Measurements from ENCODE around the gene BCL11B.

The BCL11B gene

DNA sequence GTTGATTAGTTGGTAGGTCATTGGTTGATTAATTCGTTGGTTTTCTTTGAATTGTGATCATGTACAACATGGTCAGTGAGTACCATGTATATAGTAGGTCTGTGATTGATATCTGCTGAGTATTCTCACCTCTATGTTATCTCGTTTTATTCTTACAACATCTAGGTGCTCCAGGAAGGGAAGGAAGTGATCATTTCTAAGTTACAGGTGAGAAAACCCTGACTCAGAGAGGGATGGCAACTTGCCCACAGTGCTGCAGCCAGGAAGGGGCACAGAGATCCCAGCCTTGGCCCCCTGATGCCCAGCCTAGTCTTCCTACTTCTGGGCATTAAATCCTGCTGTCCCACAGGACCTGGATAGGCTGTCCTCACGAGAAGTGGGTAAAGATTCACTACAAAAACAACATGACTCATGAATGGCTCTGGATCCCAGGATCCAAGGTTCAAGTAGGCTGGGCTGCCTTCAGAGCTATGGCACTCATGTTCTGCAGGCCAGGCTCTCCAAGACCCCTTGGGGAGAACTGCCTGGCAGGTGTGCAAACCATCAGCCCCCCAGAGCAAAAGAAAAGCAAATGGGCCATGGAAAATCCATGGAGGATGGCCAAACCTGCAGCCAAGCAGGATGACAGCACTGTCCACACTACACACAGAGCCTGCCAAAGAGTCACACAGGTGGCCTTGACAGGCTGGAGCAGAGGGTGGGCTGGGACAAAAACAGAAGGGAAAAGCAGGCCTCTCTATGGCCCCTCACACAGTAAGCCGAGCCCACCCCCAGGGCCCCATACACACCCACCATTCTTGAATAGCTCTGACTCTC lies 146.2 kb downstream of the BCL11B start:
- H3K36me3 Mint-ChIP-seq, result no peaks in the 10 kb centered on the region
- no peaks in the 10 kb centered on the region for H3K4me1 Mint-ChIP-seq
- H3K27me3 Mint-ChIP-seq, result peaks cover 0 to 7% of the 10 kb centered on the region in 2 donors
- H3K9me3 Mint-ChIP-seq, result peaks cover 2 to 3% of the 10 kb centered on the region in 2 donors
- no peak overlapping the region for H3K27ac Mint-ChIP-seq
- ATAC-seq (replicated peaks) (no peak), DNase-seq (no peak)
- no peak overlapping the region for H3K4me3 Mint-ChIP-seq

DNA sequence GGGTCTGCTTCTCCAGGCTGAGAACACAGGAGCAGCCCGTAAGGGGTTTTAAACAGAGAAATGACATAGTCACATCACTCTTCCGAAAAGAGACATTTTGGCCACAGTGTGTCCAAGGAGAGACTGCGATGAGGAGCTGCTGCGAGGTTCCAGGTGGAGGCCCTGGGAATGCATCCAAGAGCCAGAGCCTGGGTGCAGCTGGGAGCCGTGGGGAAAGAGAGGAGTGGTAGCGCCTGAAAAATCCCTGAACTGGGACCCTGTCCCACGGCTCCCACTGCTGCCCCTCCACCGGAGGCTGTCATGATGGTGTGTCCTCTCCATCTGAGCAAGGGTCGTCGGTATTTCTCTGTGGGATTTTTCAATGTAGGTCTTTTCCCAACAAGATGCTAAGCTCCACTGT lies 146.9 kb downstream of the BCL11B start:
- no peak for DNase-seq
- no peak for ATAC-seq (replicated peaks)
- Mint-ChIP-seq H3K27me3 (peaks cover 0 to 7% of the 10 kb centered on the region in 2 donors), H3K27ac (no peak overlapping the region), H3K4me1 (no peaks in the 10 kb centered on the region), H3K9me3 (peaks cover 2 to 3% of the 10 kb centered on the region in 2 donors), H3K36me3 (no peaks in the 10 kb centered on the region), H3K4me3 (no peak overlapping the region)

DNA sequence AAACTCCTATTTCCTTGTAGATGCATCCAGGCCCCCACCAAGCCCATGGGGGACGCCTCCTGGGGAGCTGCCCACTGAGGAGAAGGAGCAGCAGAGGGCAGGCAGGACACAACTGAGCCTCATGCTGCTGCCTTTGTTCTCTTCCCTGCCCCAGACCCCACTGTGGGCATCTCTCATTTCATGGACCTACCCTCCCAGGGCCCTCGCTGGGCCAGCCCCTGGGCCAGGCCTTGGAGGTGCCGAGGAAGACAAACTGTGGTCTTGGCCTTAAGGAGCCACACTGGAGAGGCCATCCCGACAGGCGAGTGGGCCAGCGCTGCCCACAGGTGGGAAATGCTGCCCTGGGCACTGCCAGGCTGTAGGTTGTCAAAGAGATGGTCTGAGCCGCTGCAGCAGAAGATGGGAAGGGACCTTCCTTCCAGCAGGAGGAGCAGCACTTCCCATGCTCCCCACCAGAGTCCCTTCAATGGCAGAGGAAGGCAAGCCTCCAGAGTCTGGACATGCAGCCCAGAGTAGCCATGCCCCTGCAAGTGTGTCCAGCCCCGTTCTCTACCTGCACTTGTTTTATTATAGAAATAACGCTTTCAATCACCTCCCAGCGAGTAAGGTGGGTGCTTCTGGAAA lies 147.4 kb downstream of the BCL11B start:
- H3K4me1 Mint-ChIP-seq, result no peaks in the 10 kb centered on the region
- H3K9me3 Mint-ChIP-seq, result peaks cover 2 to 3% of the 10 kb centered on the region in 2 donors
- H3K27me3 Mint-ChIP-seq, result peaks cover under 1 to 7% of the 10 kb centered on the region in 2 donors
- no peak overlapping the region for H3K4me3 Mint-ChIP-seq
- DNase-seq (no peak), ATAC-seq (replicated peaks) (no peak)
- no peak overlapping the region for H3K27ac Mint-ChIP-seq
- H3K36me3 Mint-ChIP-seq, result no peaks in the 10 kb centered on the region

DNA sequence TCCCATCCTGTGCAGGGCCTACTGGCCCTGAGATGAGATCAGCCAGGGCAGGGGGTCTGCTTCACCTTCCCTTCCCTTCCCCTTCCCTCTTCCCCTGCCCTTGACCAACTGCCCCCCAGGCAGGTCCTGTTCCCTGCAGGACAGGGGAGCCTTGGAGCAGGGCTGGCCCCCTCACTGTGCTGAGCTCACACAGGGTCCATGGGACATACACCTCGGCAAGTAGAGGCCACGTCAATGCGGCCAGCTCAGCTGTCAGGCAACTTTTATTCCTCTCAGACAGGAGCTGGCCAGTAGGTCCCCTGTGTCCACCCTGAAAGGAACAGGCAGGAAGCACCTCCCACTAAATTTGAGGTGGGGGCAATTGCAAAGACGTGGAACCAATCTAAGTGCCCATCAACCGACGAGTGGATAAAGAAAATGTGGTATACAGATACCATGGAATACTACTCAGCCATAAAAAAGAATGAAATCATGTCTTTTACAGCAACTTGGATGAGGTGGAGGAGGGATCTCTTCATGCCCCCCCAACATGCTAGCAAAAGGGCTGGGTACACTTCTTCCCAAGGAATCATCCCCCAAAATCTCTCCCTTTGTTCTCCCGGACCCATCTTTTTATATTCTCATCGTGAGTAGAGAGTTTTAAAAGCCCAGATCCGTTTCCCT lies 148.7 kb downstream of the BCL11B start:
- DNase-seq (no peak), ATAC-seq (replicated peaks) (no peak)
- Mint-ChIP-seq H3K4me1 (no peaks in the 10 kb centered on the region), H3K27ac (no peak overlapping the region), H3K36me3 (no peaks in the 10 kb centered on the region), H3K4me3 (no peak overlapping the region), H3K9me3 (peaks cover 2 to 3% of the 10 kb centered on the region in 2 donors), H3K27me3 (peaks cover 10 to 19% of the 10 kb centered on the region in 2 donors)

DNA sequence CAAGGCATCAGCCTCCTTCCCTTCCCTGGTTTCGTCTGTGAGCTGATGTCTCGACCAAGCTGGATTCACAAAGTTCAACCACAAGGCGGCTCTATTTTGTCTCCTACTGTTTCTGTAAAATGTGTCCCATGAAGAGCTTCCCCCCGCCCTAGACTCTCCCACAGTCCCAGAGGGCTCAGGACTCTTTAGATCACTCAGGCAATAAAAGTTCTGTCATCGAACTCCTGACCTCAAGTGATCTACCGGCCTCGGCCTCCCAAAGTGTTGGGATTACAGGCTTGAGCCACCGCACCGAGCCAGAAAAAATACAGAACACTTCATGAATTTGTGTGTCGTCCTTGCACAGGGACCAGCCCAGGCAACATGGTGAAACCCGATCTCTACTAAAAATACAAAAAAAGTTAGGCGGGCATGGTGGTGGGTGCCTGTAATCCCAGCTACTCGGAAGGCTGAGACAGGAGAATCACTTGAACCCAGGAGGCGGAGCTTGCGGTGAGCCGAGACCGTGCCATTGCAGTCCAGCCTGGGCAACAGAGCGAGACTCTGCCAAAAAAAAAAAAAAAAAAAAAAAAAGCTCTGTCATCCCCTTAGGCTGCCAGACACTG lies 149.4 kb downstream of the BCL11B start:
- ATAC-seq (replicated peaks), result no peak
- no peak for DNase-seq
- Mint-ChIP-seq H3K27ac (no peak overlapping the region), H3K4me3 (no peak overlapping the region), H3K9me3 (peaks cover 0 to 2% of the 10 kb centered on the region in 2 donors), H3K4me1 (no peaks in the 10 kb centered on the region), H3K36me3 (no peaks in the 10 kb centered on the region), H3K27me3 (peaks cover 14 to 22% of the 10 kb centered on the region in 2 donors)

DNA sequence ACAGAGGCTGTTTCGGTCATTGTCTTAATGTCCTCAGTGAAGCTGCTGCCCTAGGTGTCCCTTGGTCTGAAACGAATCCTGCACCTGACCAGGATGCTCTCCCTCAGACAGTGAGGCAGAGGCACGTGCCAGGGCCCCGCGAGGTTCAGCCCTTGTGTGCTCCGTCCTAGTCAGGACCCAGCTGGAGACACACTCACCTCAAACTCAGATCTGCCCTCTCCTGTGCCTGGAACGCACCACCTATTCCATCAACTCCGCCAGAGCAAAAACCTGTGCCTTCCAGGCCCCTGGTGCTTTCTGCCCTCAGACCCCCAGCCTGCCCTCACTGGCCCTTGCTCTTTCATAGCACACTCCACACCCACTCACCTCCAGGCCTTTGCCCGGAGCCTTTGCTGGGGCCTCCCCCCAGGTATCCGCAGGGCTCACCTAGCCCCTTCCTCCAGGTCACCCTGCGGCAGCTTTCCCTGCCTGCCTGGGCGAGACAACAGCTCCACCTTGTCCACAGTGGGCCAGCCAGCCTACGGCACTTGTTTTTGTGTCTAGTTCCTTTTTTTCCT lies 150.6 kb downstream of the BCL11B start:
- DNase-seq, result no peak
- H3K9me3 Mint-ChIP-seq, result peaks cover 0 to 2% of the 10 kb centered on the region in 2 donors

DNA sequence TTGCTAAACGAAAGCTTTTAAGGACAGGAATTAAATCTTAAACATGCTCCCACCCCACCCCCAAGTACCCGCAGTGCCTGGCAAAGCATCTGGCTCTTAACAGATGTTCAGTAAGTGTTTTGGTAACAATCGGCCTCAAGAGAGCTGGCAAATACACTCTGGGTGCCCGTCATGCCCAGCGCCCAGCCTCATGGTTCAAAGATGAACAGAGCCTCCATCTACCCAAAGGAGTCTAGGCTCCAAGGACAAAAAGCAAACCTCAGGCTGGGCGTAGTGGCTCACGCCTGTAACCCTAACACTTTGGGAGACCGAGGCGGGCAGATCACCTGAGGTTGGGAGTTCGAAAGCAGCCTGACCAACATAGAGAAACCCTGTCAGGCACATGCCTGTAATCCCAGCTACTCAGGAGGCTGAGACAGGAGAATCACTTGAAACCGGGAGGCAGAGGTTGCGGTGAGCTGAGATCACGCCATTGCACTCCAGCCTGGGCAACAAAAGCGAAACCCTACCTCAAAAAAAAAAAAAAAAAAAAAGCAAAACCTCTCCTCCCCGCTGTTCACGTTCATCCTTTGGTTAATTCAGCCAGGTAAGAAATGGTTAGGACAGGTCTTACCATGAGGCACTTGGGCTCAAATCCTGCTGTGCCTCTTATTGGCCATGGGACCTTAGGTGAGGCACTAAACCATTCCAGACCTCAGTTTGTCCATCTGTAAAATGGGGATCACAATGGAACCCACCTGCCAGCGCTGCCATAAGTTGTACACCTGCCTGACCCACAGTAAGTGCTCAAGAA lies 151.3 kb downstream of the BCL11B start:
- Mint-ChIP-seq H3K27ac (no peak overlapping the region), H3K9me3 (peaks cover 0 to 2% of the 10 kb centered on the region in 2 donors), H3K4me3 (no peak overlapping the region), H3K36me3 (no peaks in the 10 kb centered on the region), H3K4me1 (no peaks in the 10 kb centered on the region), H3K27me3 (peaks cover 16 to 26% of the 10 kb centered on the region in 2 donors)
- ATAC-seq (replicated peaks) (no peak), DNase-seq (no peak)

More for the DNA sequence above, 150.6 kb downstream of the BCL11B start:
- Mint-ChIP-seq H3K36me3 (no peaks in the 10 kb centered on the region), H3K4me1 (no peaks in the 10 kb centered on the region), H3K4me3 (no peak overlapping the region), H3K27me3 (peaks cover 16 to 26% of the 10 kb centered on the region in 2 donors), H3K27ac (no peak overlapping the region)
- no peak for ATAC-seq (replicated peaks)

DNA sequence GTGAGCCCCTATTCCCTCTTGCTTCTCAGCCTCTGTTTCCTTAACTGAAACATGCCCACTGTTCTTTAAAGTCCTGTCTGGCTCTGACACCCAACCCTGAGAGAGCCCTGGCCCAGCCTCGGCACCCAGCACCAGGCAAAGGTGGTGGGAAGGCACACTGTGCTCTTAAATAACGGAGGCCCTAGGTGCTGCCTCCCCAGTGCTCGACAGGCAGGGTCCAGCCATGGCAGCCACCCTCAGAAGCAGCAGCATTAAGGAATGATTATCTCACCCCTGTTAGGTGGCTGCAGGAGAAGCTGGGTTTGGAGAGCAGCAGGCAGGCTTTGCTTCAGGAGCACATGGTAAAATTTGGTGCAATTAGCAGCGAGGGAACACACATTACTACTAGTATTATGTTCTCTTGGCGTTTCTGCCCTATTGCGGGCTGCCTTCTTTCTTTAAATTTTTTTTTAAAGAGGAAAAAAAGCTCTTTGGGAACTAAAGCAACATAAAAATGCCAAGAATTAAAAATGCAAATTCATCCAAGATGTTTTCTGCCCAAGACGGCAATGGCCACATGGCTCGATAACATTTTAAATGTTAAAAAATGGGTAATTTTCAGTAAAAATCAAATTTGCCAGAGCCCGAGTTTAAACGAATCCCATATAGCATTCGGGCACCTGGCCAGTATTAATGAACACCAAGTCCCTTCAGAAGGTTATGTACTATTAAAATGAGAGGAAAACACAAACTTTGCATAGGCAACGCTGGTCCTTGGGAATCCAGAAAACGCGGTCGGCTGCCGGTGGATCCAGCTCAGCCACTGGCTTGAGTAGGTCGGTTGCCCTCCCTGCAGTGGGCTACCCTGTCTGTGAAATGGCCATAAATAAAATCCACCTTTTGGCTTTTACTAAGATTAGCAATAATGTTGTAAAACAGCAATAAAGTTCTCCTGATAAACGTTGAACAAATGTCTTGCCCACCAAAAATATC lies 152.2 kb downstream of the BCL11B start:
- DNase-seq (no peak), ATAC-seq (replicated peaks) (no peak)
- H3K9me3 Mint-ChIP-seq, result no peaks in the 10 kb centered on the region
- no peaks in the 10 kb centered on the region for H3K36me3 Mint-ChIP-seq
- no peaks in the 10 kb centered on the region for H3K4me1 Mint-ChIP-seq
- no peak overlapping the region for H3K4me3 Mint-ChIP-seq
- no peak overlapping the region for H3K27ac Mint-ChIP-seq
- peaks cover 16 to 26% of the 10 kb centered on the region in 2 donors for H3K27me3 Mint-ChIP-seq
